Tibial nerve (tissue), 4 donors: ENCODE data around the gene ALDH1A3.

Experiments used
- CTCF ChIP-seq, 5 experiments: fragments of 200-600 bp in 3 of 5; fragments of 450-650 bp in 2 of 5; sonication (generic) in 3 of 5; IDR thresholded peaks; one replicate each; pipeline ENCODE4 v1.5.1; 2016 to 2019; ENCODE audit warnings: antibody characterized with exemption in 5 of 5, mild to moderate bottlenecking in 3 of 5, moderate library complexity in 2 of 5
- EP300 ChIP-seq, 2 donors: sonication (generic); formaldehyde crosslinking; IDR thresholded peaks; one replicate each; pipeline ENCODE4 v1.6.1; 2017; ENCODE audit warnings: antibody characterized with exemption in 2 of 2, mild to moderate bottlenecking in 1 of 2
- POLR2A ChIP-seq, 2 donors: fragments of 450-650 bp; IDR thresholded peaks; one replicate each; pipeline ENCODE4 v1.6.1; 2017; ENCODE audit warnings: antibody characterized with exemption in 2 of 2, mild to moderate bottlenecking in 2 of 2, moderate library complexity in 2 of 2

- TF ChIP-seq CTCF (IDR thresholded peaks at IDR 0.05) (no peak), POLR2A (IDR thresholded peaks at IDR 0.05) (no peak), EP300 (IDR thresholded peaks at IDR 0.05) (no peak)
These were observed 65.4 kb downstream of the ALDH1A3 start for GRCh38 chr15:100944986-100945385.
